ENCODE results near the gene ALDOC. TPM values are rescaled to one million over a fixed set of nuclear protein-coding genes. Genes with fewer than 3 reads are reported as not detected.

The ALDOC gene
- total RNA-seq = 59.3 and 91.3 TPM in 2 replicates
- 47.3 and 111 TPM in 2 replicates for polyA plus RNA-seq
- polyA plus RNA-seq (2012) = 30.1 and 73.5 TPM in 2 replicates
- polyA minus RNA-seq (ENCODE audit: low replicate concordance) = 57.6 and 181 TPM in 2 replicates

DNA sequence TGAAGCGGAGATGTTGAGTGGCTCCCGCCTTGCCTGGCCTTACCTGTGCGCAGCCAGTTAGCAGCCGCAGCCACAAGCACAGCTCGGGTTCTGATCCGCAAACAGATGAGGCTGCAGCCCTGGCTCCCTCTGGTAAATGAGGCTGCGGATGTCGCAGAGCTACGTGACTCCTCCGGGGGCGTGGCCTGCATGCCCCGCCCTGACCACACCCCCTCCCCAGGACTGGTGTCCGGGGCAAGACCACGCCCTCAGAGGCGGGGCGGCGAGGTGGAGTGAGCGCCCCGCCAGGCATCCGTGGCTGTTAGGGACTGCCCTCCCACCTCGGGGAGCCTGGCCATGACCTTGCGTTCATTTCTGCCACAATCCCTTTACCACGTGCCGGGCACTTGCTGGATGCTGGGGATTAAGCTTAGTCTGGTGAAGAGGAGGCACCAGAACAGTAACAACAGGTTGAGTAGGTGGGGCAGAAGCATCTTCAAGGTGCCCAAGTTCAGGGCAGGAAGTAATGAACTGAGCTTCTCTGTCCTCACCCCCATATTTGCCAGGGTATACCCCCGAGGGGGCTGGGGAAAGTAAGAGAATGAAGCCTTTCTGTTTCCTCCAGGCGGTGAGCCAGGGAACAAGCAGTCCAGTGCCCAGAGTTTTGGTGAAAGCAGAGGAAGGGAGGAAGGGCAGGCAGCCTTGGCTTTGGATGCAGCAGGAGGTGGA is at the start of gene ALDOC:
Gene ALDOC, minus strand, starts transcription at position 138 of the 708 bp plus-strand sequence. CDS start 1,363 bp downstream, outside the sequence.
- H3K4me1 ChIP-seq (ENCODE audit: control insufficient read depth, extremely low read depth, insufficient read depth, low read length) = peaks cover 4% of the 10 kb centered on the region
- no peaks in the 10 kb centered on the region for H4K20me1 ChIP-seq (ENCODE audit: control insufficient read depth, extremely low read depth, insufficient read depth, low read length)
- no peaks in the 10 kb centered on the region for H3K79me2 ChIP-seq (ENCODE audit: control insufficient read depth, insufficient read depth, low read length)
- no peak within 1 kb of the TSS for H3K9ac ChIP-seq (ENCODE audit: insufficient read depth, low read length)
- H3K27ac ChIP-seq (ENCODE audit: insufficient read depth, low read length) = peak within 1 kb of the TSS; percentile 25
- TF ChIP-seq, protein P1, sequence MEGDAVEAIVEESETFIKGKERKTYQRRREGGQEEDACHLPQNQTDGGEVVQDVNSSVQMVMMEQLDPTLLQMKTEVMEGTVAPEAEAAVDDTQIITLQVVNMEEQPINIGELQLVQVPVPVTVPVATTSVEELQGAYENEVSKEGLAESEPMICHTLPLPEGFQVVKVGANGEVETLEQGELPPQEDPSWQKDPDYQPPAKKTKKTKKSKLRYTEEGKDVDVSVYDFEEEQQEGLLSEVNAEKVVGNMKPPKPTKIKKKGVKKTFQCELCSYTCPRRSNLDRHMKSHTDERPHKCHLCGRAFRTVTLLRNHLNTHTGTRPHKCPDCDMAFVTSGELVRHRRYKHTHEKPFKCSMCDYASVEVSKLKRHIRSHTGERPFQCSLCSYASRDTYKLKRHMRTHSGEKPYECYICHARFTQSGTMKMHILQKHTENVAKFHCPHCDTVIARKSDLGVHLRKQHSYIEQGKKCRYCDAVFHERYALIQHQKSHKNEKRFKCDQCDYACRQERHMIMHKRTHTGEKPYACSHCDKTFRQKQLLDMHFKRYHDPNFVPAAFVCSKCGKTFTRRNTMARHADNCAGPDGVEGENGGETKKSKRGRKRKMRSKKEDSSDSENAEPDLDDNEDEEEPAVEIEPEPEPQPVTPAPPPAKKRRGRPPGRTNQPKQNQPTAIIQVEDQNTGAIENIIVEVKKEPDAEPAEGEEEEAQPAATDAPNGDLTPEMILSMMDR (conservative IDR thresholded peaks at IDR 0.05 in 1 of 2, IDR thresholded peaks at IDR 0.05 in 1 of 2; ENCODE audit: low read depth in 1 of 2, low read length in 2 of 2) = no peak
- no peak for TF ChIP-seq EZH2 (IDR thresholded peaks at IDR 0.05; ENCODE audit: low read length, missing control alignments)
- H3K4me3 ChIP-seq (replicated peaks in 1 of 4; ENCODE audit: control extremely low read depth in 1 of 4, insufficient read depth in 1 of 4, low read depth in 3 of 4, low read length in 4 of 4) = peak within 1 kb of the TSS in 2 of 4 experiments; percentile 30 to 43
- H2AFZ ChIP-seq (ENCODE audit: low read length) = peak within 1 kb of the TSS; percentile 93
- H3K27me3 ChIP-seq (ENCODE audit: control insufficient read depth, insufficient read depth, low read length) = no peaks in the 10 kb centered on the region
- peak; percentile 86 to 91 for DNase-seq (ENCODE audit: low read depth in 2 of 2)
- no peaks in the 10 kb centered on the region for H3K9me3 ChIP-seq (ENCODE audit: control insufficient read depth, insufficient read depth, low read depth, low read length)
- H3K36me3 ChIP-seq (ENCODE audit: control insufficient read depth, insufficient read depth, low read length) = peaks cover 9% of the 10 kb centered on the region
- H3K4me2 ChIP-seq (ENCODE audit: extremely low read depth, insufficient read depth, low read length) = peak within 1 kb of the TSS; percentile 70

- Histone ChIP-seq H3K4me1 (ENCODE audit: control insufficient read depth, extremely low read depth, insufficient read depth, low read length) (no peaks in the 10 kb centered on the region), H3K4me3 (replicated peaks in 1 of 4; ENCODE audit: control extremely low read depth in 1 of 4, insufficient read depth in 1 of 4, low read depth in 3 of 4, low read length in 4 of 4) (no peak overlapping the region), H3K9ac (ENCODE audit: insufficient read depth, low read length) (no peak overlapping the region), H3K36me3 (ENCODE audit: control insufficient read depth, insufficient read depth, low read length) (peaks cover 10% of the 10 kb centered on the region), H2AFZ (ENCODE audit: low read length) (no peak overlapping the region), H3K4me2 (ENCODE audit: extremely low read depth, insufficient read depth, low read length) (no peak overlapping the region), H3K27ac (ENCODE audit: insufficient read depth, low read length) (no peak overlapping the region), H3K79me2 (ENCODE audit: control insufficient read depth, insufficient read depth, low read length) (no peaks in the 10 kb centered on the region), H3K27me3 (ENCODE audit: control insufficient read depth, insufficient read depth, low read length) (no peaks in the 10 kb centered on the region), H4K20me1 (ENCODE audit: control insufficient read depth, extremely low read depth, insufficient read depth, low read length) (no peaks in the 10 kb centered on the region), H3K9me3 (ENCODE audit: control insufficient read depth, insufficient read depth, low read depth, low read length) (no peaks in the 10 kb centered on the region)
- no peak for TF ChIP-seq EZH2 (IDR thresholded peaks at IDR 0.05; ENCODE audit: low read length, missing control alignments)
- TF ChIP-seq, protein P1 (conservative IDR thresholded peaks at IDR 0.05 in 1 of 2, IDR thresholded peaks at IDR 0.05 in 1 of 2; ENCODE audit: low read depth in 1 of 2, low read length in 2 of 2) = no peak
- DNase-seq (ENCODE audit: low read depth in 2 of 2) = no peak
These were observed 47.5 kb upstream of the ALDOC start for GRCh38 chr17:28624148-28624547.

DNA sequence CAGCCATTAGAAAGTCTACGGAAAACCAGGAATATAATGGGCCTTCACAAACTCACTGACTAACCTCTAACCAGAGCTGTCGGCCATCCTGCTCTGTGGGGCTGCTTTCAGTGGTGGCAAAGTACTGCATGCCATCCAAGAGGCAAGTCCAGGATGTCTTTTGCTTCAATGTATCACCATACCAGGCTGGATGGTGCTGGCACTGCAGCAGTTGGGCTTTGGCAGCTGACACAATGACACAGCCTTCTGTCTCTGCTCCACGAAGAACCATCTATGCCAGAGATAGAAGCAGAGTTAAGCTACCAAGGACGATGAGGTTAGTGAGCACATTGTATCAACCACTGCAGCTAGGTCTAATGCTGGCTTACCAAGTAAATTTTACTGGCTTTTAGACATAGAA is 47.0 kb upstream of the ALDOC start:
- Histone ChIP-seq H3K4me3 (replicated peaks in 1 of 4; ENCODE audit: control extremely low read depth in 1 of 4, insufficient read depth in 1 of 4, low read depth in 3 of 4, low read length in 4 of 4) (no peak overlapping the region), H4K20me1 (ENCODE audit: control insufficient read depth, extremely low read depth, insufficient read depth, low read length) (no peaks in the 10 kb centered on the region), H3K36me3 (ENCODE audit: control insufficient read depth, insufficient read depth, low read length) (peaks cover 10% of the 10 kb centered on the region), H3K4me1 (ENCODE audit: control insufficient read depth, extremely low read depth, insufficient read depth, low read length) (no peaks in the 10 kb centered on the region), H3K9ac (ENCODE audit: insufficient read depth, low read length) (no peak overlapping the region), H3K27me3 (ENCODE audit: control insufficient read depth, insufficient read depth, low read length) (no peaks in the 10 kb centered on the region), H3K79me2 (ENCODE audit: control insufficient read depth, insufficient read depth, low read length) (no peaks in the 10 kb centered on the region), H2AFZ (ENCODE audit: low read length) (no peak overlapping the region), H3K4me2 (ENCODE audit: extremely low read depth, insufficient read depth, low read length) (no peak overlapping the region), H3K9me3 (ENCODE audit: control insufficient read depth, insufficient read depth, low read depth, low read length) (no peaks in the 10 kb centered on the region), H3K27ac (ENCODE audit: insufficient read depth, low read length) (no peak overlapping the region)
- no peak for DNase-seq (ENCODE audit: low read depth in 2 of 2)
- TF ChIP-seq, protein P1 (conservative IDR thresholded peaks at IDR 0.05 in 1 of 2, IDR thresholded peaks at IDR 0.05 in 1 of 2; ENCODE audit: low read depth in 1 of 2, low read length in 2 of 2) = no peak
- TF ChIP-seq EZH2 (IDR thresholded peaks at IDR 0.05; ENCODE audit: low read length, missing control alignments) = no peak

All from fibroblast of lung (primary cell).